NCI-H446 (cell line): ENCODE data around the gene PHF21A.
"Not testable (repeated sequence)": the region's sequence is repeated elsewhere in the genome, so short reads cannot be mapped to it uniquely, and the experiment has no call there.

Experiments
- DNase-seq, 2 experiments: peaks; one replicate each; lab custom pipeline; 2025; lab: John Stamatoyannopoulos, UW

PHF21A gene

DNA sequence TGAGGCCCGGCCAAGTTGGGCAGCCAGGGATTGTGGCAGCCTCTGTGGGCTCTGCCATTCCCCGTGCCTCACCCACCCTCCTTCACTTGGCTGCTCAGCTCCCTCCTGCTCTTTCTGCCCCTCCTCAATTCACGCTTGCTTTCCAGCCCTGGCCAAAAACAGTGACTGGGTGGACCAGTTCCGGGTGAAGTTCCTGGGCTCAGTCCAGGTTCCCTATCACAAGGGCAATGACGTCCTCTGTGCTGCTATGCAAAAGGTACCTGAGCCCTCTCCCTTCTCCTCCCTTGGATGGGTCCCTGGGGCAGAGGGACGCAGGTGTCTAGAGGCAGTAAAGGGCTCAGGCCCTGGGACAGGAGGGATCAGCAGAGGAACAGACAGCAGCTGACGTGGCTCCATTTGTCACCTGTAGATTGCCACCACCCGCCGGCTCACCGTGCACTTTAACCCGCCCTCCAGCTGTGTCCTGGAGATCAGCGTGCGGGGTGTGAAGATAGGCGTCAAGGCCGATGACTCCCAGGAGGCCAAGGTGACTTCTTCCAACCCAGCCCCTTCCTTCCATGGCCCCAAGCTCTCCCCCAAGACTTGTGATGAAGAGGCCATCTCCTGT is 216.8 kb downstream of the PHF21A start:
- DNase-seq = no peak

DNA sequence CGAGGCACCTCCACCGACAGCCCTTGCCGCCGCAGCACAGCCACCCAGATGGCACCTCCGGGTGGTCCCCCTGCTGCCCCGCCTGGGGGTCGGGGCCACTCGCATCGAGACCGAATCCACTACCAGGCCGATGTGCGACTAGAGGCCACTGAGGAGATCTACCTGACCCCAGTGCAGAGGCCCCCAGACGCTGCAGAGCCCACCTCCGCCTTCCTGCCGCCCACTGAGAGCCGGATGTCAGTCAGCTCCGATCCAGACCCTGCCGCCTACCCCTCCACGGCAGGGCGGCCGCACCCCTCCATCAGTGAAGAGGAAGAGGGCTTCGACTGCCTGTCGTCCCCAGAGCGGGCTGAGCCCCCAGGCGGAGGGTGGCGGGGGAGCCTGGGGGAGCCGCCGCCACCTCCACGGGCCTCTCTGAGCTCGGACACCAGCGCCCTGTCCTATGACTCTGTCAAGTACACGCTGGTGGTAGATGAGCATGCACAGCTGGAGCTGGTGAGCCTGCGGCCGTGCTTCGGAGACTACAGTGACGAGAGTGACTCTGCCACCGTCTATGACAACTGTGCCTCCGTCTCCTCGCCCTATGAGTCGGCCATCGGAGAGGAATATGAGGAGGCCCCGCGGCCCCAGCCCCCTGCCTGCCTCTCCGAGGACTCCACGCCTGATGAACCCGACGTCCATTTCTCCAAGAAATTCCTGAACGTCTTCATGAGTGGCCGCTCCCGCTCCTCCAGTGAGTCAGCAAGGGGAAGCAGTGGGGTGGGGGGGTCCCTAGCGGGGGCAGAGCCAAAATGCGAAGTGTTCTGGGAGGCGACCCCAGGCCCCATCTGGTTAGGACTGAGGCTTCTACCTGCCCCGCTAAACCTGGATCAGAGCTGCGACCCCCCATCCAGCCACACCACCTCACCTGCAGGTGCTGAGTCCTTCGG is 218.5 kb downstream of the PHF21A start:
- DNase-seq = no peak

DNA sequence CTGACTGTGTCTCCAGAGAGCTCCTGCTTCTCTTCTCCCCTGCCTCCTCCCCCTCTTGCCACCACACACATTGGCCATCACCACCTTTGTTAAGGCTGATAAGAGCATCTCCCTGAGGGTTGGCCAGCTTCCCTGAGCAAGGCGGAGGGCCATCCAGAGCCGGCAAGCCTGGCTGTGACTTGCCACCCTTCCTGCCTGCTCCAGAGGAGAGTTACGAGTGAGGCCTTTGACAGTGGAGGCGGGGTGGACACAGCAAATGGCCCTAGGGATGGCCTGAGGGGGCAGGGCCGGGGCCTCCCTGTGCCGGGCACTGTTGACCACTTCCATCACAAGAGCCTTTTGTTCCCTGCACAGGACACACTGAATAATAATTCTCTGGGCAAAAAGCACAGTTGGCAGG is 219.6 kb downstream of the PHF21A start:
- no peak for DNase-seq

DNA sequence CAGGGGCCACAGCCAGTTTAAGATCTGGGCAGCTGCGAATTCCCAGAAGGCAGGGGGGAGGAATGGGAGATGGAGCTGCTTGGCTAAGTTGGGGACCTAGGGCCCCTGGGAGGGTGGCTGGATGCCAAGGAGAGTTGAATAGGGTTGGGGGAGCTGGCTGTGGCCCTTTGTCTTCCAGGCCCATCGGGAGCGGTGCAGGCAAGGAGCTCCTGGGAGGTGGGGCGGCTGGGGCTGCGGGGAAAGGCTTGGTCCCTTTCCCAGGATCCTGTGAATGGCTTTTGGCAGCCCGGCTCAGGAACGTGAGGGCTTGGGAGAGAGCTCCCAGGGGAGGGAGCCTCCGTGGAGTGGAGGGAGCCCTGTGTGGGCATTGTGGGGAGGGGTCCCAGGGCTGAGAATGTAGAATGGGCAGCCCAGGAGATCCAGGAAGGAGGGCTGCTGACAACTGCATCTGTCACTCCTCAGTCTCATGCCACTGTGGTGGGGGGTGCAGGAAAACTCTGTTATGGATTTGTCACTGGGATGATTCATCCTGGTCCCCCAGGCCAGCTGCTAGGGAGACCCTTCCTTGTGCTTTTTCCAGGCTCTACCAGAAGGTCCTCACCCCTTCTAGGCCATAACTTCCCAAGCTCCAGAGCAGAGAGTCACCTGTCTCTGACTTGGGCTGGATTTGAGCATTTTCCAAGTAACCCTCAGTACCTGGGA is 220.2 kb downstream of the PHF21A start:
- DNase-seq = peak in 1 of 2 experiments; percentile 57

GRCh38 chr11:45900175-45900800 is 221.0 kb downstream of the PHF21A start:
- not testable (repeated sequence) for DNase-seq

- peak; percentile 83 to 90 for DNase-seq
Observed at GRCh38 chr11:45899448-45900174, 221.6 kb downstream of the PHF21A start.

DNA sequence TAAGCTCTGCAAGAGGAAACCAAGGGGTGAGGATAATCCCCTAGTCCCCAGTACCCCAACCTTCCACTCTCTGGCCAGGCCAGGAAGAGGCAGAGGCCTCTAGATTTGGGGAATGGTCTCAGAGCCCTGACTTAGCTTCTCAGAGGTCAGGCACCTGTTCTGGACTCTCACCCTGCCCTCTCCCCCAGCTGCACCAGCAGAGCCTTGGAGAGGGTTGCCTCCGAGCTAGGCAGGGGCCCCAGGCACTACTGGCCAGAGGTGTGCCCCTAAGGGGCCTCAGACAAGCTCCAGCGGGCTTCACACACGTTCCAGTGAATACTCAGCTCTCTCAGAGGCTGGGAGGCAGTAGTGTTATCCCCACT is 222.2 kb downstream of the PHF21A start:
- no peak for DNase-seq

DNA sequence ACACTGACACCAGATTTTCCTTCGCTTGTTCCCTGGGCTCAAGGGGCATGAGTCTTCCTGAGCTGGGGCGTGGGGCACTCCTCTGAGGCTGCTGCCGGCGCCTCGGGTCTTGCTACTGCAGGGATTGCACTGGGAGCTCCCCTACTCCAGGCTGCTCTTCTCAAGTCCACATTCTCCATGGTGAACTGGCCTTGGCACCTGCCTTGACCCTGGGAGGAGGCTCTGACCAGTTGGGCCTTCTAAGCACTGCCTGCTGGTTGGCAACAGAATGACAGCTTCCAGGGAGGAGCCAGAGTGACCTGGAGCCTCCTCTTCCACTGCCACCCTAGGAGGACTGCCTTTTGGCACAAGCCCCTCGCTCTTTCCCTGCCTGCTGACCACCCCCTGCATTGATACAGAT is 223.7 kb downstream of the PHF21A start:
- DNase-seq = no peak

- peak in 1 of 2 experiments; percentile 24 for DNase-seq
Observed at GRCh38 chr11:45896422-45896984, 224.8 kb downstream of the PHF21A start.

DNA sequence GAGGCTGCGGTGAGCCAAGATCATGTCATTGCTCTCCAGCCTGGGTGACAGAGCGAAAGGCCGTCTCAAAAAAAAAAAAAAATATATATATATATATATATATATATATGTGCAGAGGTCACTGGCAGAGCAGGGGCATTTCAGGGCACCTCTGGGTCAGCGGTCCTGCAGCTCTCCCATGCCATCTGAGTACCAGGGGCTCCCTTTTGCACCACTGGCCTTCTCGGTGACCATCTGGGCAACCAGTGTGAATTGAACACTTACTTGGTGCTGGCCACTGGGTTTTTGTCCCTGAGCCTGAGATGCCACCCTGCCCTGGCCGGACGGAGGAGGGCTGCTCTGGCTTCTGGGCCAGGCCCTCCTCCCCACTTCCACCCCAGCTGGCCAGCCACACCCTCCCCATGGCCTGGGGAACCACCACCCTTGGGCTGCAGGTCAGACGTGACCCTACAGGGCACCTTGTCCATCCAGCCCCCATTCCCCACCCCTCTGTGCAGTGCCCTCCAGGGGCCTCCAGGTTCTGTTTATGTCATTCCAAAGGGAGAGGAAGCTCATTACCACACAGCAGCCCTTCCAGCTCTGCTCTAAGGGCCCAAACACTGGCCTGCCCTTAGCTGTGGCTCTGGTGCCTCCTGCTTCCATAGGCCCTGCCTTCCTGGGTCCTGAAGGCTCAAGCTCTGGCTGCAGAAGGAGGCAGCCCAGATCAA is 225.5 kb downstream of the PHF21A start:
- DNase-seq = no peak

DNA sequence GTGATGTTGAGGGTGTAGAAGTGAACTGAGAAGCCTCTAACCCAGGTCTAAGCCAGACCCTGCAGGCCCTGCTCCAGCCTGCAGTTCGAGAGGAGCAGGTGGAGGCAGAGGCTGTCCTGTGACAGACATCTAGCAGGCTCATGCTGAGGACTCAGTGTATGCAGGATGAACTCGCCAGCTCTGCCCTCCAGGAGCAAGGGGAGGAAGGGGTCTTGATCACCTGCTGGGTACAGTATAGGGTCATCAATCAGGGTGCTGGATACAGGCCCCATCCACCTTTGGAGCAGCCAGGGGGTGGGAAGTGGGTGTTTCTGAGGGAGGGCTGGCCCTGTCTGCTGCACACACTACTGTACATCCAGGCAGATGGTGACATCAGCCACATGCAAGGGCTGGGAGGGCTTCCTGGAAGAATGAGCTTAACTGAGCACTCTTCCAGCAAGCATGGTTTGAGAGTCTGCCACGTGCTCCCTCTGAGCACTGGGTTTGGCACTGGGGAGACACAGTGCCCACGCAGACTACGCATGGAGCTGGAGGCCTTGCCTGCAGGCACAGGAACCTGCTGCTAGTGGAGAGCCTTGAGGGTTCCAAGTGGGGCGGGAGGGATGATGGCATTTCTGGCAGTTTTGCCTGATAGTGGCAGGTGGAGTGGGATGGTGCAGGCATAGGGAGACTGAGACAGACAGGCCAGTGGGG is 226.6 kb downstream of the PHF21A start:
- DNase-seq = no peak

GRCh38 chr11:45892856-45893255 is 228.4 kb downstream of the PHF21A start:
- DNase-seq = no peak

DNA sequence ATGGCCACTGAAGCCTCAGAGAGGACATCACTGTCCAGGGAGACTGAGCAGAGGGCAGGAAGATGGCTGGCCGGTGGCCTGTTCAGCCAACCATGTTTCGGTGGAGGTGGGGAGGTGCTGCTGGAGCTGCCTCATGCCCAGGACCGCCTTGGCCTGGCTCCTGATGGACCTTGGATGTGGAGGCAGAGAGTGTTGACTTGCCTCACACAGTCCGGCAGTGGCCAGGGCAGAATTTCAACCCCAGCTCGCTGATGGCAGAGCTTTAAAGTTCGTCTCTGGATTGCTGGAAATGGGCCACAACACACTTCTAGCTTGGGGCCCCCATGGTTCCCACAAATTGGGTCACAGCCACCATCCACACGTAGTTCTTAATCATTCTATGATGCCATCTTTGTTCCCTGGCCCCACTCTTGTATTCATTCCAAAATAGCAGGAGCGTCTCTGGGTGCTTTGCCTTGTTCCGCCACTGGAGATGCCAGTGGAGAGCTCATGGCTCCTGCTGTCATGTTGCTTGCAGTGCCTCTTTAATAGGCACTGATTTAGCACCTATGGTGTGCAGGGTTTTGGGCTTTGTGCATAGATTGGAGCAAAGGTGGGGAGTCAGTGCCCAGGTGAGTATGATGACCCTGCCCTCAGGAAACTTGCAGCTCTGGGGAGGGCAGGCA is 230.2 kb downstream of the PHF21A start:
- DNase-seq = no peak

DNA sequence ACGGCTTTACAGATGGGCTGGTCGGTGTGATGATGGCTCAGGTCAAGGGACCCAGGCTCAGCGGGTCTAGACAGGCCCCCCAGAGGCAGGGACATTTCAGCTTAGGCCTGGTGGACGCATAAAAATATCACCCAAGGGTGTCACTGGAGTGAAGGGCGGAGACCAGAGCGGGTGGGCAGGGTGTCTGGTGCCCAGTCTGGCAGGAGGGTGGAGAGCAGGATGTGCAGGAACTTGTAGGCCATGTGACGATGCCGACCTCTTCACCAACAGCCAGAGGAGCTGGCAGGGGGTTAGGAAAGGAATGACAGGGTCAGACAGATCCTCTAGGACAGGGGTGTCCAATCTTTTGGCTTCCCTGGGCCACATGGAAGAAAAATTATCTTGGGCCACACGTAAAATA is 231.3 kb downstream of the PHF21A start:
- no peak for DNase-seq

DNA sequence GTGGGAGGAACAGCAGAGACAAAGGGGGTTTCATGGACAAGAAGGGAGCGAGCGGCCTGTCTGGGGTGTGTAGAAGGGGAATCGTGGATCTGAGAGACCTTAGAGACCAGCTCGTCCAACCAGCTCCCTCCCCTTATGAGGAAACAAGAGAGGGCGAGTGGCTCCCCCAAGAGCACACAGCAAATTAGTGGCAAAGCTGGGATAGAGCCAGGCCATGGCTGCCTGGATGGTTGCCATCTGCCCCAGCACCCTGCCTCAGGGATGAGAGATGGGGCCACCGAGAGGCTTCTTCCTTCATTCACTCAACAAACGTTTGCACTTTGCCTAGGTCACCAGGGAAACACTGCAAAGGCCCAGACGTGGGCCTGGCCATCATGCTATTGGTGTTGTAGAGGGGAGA is 231.7 kb downstream of the PHF21A start:
- no peak for DNase-seq

DNA sequence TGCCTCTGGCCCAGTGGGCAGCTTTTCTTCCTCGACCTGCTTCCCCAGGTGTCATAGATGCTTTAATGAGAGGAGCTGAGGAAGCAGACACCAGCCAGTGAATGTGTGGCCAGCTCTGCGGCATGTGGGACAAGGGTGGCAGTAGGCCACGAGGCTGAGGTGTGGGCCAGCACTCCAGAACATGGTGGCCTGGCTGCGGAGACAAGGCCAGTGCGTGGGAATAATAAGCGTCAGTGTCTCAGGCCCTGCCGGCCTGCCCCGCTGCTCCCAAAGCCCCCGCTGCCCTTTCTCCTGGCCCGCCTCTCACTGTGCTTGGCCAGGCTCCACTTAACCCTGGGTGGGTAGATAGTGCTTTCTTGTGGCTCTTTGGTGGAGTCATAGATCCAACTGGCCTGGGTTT is 233.7 kb downstream of the PHF21A start:
- no peak for DNase-seq

DNA sequence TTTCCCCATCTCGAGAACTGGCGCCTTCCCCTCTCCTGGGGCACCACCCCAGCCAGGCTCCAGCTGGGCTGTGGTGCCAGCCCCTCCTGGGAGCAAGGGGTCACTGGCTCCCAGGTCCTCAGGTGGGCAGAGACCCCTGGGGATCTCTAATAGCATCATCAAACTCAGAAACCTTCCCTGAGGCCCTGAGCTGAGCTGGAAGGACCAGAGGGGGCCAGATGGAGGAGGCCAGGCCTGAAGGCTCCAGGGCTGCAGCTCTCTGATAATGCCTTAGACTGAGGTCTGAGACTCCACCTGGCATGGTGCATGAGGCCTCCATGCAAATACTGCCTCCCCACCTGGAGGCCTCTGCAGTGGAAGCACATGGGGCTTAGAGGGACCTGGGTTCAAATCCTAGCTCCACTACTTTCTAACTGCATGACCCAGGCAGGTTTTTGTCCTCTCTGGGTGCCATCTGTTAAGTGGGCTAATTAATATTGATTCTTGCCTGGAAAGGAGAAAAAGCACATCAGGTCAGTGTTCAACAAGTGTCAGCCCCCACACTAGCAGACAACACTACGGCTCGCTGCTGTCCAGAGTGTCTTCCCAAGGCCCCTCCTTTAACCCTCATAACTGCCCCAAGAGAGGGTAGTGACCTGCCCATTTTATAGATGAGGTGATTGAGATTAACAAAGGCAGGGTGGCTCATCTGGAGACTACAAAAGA is 234.3 kb downstream of the PHF21A start:
- no peak for DNase-seq

- no peak for DNase-seq
Observed at GRCh38 chr11:45885921-45886721, 235.1 kb downstream of the PHF21A start.
